ENCODE data around the gene ALAS2. TPM values are rescaled to one million over a fixed set of nuclear protein-coding genes. Genes with fewer than 3 reads are reported as not detected.
A peak's percentile ranks its signal among the peaks of the same experiment; 100 is the strongest.
"Not testable (repeated sequence)": the region's sequence is repeated elsewhere in the genome, so short reads cannot be mapped to it uniquely, and the experiment has no call there.

Gene ALAS2
- polyA plus RNA-seq, 1 donor, result 14.7 TPM

- no peak for DNase-seq
These were observed 23.8 kb downstream of the ALAS2 start for GRCh38 chrX:55006827-55007621.

- no peak for DNase-seq
These were observed 25.5 kb downstream of the ALAS2 start for GRCh38 chrX:55005256-55005655.

- DNase-seq, result no peak
These were observed 26.5 kb downstream of the ALAS2 start for GRCh38 chrX:55004231-55004630.

- DNase-seq, result peak; percentile 93
These were observed 30.8 kb downstream of the ALAS2 start, which contains the start of gene APEX2 for GRCh38 chrX:54999717-55000598. Gene APEX2 (plus strand): TSS chrX:55000363. CDS start chrX:55000423, 60 bp downstream.

- DNase-seq, result no peak
These were observed 35.2 kb downstream of the ALAS2 start for GRCh38 chrX:54995621-54996020.

- no peak for DNase-seq
These were observed 36.0 kb downstream of the ALAS2 start for GRCh38 chrX:54994668-54995351.

- DNase-seq, result no peak
These were observed 36.7 kb downstream of the ALAS2 start, which contains the start of gene PFKFB1 for GRCh38 chrX:54994099-54994498. Gene PFKFB1 (minus strand): TSS chrX:54994188. CDS start chrX:54994007, 181 bp downstream.

GRCh38 chrX:54992911-54993622, 37.7 kb downstream of the ALAS2 start:
- DNase-seq, result no peak

GRCh38 chrX:54991706-54992105, 39.1 kb downstream of the ALAS2 start:
- DNase-seq, result no peak

GRCh38 chrX:54983306-54983705, 47.5 kb downstream of the ALAS2 start:
- DNase-seq, result not testable (repeated sequence)

GRCh38 chrX:54980334-54980733, 50.4 kb downstream of the ALAS2 start:
- DNase-seq, result no peak

GRCh38 chrX:54979432-54979831, 51.3 kb downstream of the ALAS2 start:
- no peak for DNase-seq

- DNase-seq, result no peak
These were observed 52.3 kb downstream of the ALAS2 start for GRCh38 chrX:54978448-54978847.

GRCh38 chrX:54977387-54977786, 53.4 kb downstream of the ALAS2 start:
- DNase-seq, result no peak

- DNase-seq, result no peak
These were observed 65.8 kb downstream of the ALAS2 start for GRCh38 chrX:54964766-54965497.

GRCh38 chrX:54961750-54962149, 69.0 kb downstream of the ALAS2 start:
- no peak for DNase-seq

Other genes with a start within 250 kb of the ALAS2 start
- 0.80 TPM for gene ITIH6, start 232.7 kb downstream of the ALAS2 start, polyA plus RNA-seq (ENCODE audit: insufficient read length)
- gene MAGED2, start 223.2 kb downstream of the ALAS2 start, polyA plus RNA-seq (ENCODE audit: insufficient read length), result 988 TPM
- 127 TPM for gene TRO, start 110.2 kb downstream of the ALAS2 start, polyA plus RNA-seq (ENCODE audit: insufficient read length)
- gene PFKFB1, start 36.8 kb downstream of the ALAS2 start, polyA plus RNA-seq (ENCODE audit: insufficient read length), result 1.1 TPM
- gene APEX2, start 30.6 kb downstream of the ALAS2 start, polyA plus RNA-seq (ENCODE audit: insufficient read length), result 11.3 TPM
- gene PAGE2B, start 44.1 kb upstream of the ALAS2 start, polyA plus RNA-seq (ENCODE audit: insufficient read length), result not detected
- not detected for gene PAGE2, start 58.0 kb upstream of the ALAS2 start, polyA plus RNA-seq (ENCODE audit: insufficient read length)
- not detected for gene PAGE5, start 189.4 kb upstream of the ALAS2 start, polyA plus RNA-seq (ENCODE audit: insufficient read length)
- not detected for gene PAGE3, start 233.9 kb upstream of the ALAS2 start, polyA plus RNA-seq (ENCODE audit: insufficient read length)